A673 (cell line): Measurements from ENCODE around the gene PSME3IP1.

ENCODE experiments used
- CTCF ChIP-seq: fragments of 300-800, 200-600 bp; sonication (generic); conservative IDR thresholded peaks from 2 replicates; pipeline ENCODE4 v1.5.1; 2017; ENCODE audit warnings: low read depth, mild to moderate bottlenecking, antibody characterized with exemption, low read length, moderate library complexity, mixed read lengths
- EZH2 ChIP-seq: fragments of 200-600 bp; sonication (generic); IDR thresholded peaks from 2 replicates; pipeline ENCODE4 v1.6.1; 2017; ENCODE audit warnings: borderline replicate concordance, low read depth, mild to moderate bottlenecking, mixed read lengths, antibody characterized with exemption, low read length; ENCODE audit not compliant: poor library complexity, severe bottlenecking

GRCh38 chr16:57111420-57111819 is 74.4 kb downstream of the PSME3IP1 start:
- TF ChIP-seq CTCF: no peak
- TF ChIP-seq EZH2: no peak
